HepG2 (cell line): Measurements from ENCODE around the gene ZNF48. TPM values are rescaled to one million over a fixed set of nuclear protein-coding genes. Genes with fewer than 3 reads are reported as not detected.

ENCODE experiments used
- ATF6 ChIP-seq: sonication (generic); formaldehyde crosslinking; conservative IDR thresholded peaks from 2 replicates; pipeline ENCODE4 v1.4.0; 2020; ENCODE audit warnings: missing genetic modification reagents
- CBX5 ChIP-seq: sonication (generic); formaldehyde crosslinking; IDR thresholded peaks from 2 replicates; pipeline ENCODE4 v1.4.0; 2020; ENCODE audit warnings: missing genetic modification reagents, borderline replicate concordance
- CREB3 ChIP-seq: sonication (generic); formaldehyde crosslinking; IDR thresholded peaks from 2 replicates; pipeline ENCODE4 v1.5.0; 2020; ENCODE audit warnings: missing genetic modification reagents
- GTF3A ChIP-seq: sonication (generic); formaldehyde crosslinking; conservative IDR thresholded peaks from 2 replicates; pipeline ENCODE4 v1.4.0; 2020; ENCODE audit warnings: mild to moderate bottlenecking, missing genetic modification reagents
- IKZF5 ChIP-seq: IDR thresholded peaks from 2 replicates; pipeline ENCODE4 v1.6.1; 2018; ENCODE audit warnings: missing genetic modification reagents, mild to moderate bottlenecking, missing compliant biosample characterization
- KLF9 ChIP-seq: IDR thresholded peaks from 2 replicates; pipeline ENCODE4 v1.6.1; 2016; ENCODE audit warnings: low read depth
- MXD1 ChIP-seq: sonication (generic); formaldehyde crosslinking; IDR thresholded peaks from 2 replicates; pipeline ENCODE4 v1.4.0; 2020; ENCODE audit warnings: mild to moderate bottlenecking, missing genetic modification reagents
- NCOA5 ChIP-seq: sonication (generic); formaldehyde crosslinking; IDR thresholded peaks from 2 replicates; pipeline ENCODE4 v1.4.0; 2020; ENCODE audit warnings: missing genetic modification reagents
- NR2F1 ChIP-seq, 2 experiments: fragments of 450-650 bp in 1 of 2; formaldehyde crosslinking in 1 of 2; IDR thresholded peaks; 2 replicates each; pipeline versions ENCODE4 v1.5.0 to v1.6.1; 2016 to 2020; ENCODE audit warnings: mild to moderate bottlenecking in 1 of 2, missing compliant biosample characterization in 1 of 2, missing genetic modification reagents in 1 of 2, moderate library complexity in 1 of 2
- PAF1 ChIP-seq: IDR thresholded peaks from 2 replicates; pipeline ENCODE4 v1.6.1; 2016; ENCODE audit warnings: missing genetic modification reagents, missing compliant biosample characterization
- PCBP2 ChIP-seq: fragments of 200-400 bp; formaldehyde crosslinking; optimal IDR thresholded peaks from 2 replicates; pipeline ENCODE3; 2018; ENCODE audit warnings: low read length, low read depth; ENCODE audit not compliant: poor library complexity, severe bottlenecking
- PLRG1 ChIP-seq: fragments of 450-650 bp; conservative IDR thresholded peaks from 2 replicates; pipeline ENCODE4 v1.6.1; 2016
- SIX1 ChIP-seq: sonication (generic); formaldehyde crosslinking; IDR thresholded peaks from 2 replicates; pipeline ENCODE4 v1.4.0; 2020; ENCODE audit warnings: missing genetic modification reagents, borderline replicate concordance
- SKIL ChIP-seq: sonication (generic); formaldehyde crosslinking; IDR thresholded peaks from 2 replicates; pipeline ENCODE4 v1.8.0; 2022; ENCODE audit warnings: missing genetic modification reagents, mild to moderate bottlenecking, moderate library complexity, borderline replicate concordance
- SUZ12 ChIP-seq: fragments of 150-350 bp; IDR thresholded peaks from 2 replicates; pipeline ENCODE4 v1.6.1; 2014; ENCODE audit warnings: low read depth, low read length
- TSC22D2 ChIP-seq: sonication (generic); formaldehyde crosslinking; IDR thresholded peaks from 2 replicates; pipeline ENCODE4 v1.5.1; 2020; ENCODE audit warnings: missing genetic modification reagents, mild to moderate bottlenecking, borderline replicate concordance
- ZFP36 ChIP-seq: fragments of 150-350 bp; IDR thresholded peaks from 2 replicates; pipeline ENCODE4 v1.6.1; 2018; ENCODE audit warnings: borderline replicate concordance, low read length, low read depth; ENCODE audit not compliant: partially characterized antibody
- ZNF160 ChIP-seq: sonication (generic); formaldehyde crosslinking; IDR thresholded peaks from 2 replicates; pipeline ENCODE4 v1.8.0; 2022; ENCODE audit warnings: mild to moderate bottlenecking, inconsistent platforms, missing genetic modification reagents
- ZNF282 ChIP-seq: fragments of 450-650 bp; IDR thresholded peaks from 2 replicates; pipeline ENCODE4 v1.6.1; 2018; ENCODE audit not compliant: partially characterized antibody
- ZNF326 ChIP-seq: sonication (generic); formaldehyde crosslinking; IDR thresholded peaks from 2 replicates; pipeline ENCODE4 v1.4.0; 2020; ENCODE audit warnings: missing genetic modification reagents, borderline replicate concordance
- ZNF441 ChIP-seq: sonication (generic); formaldehyde crosslinking; IDR thresholded peaks from 2 replicates; pipeline ENCODE4 v1.7.0; 2021; ENCODE audit warnings: missing genetic modification reagents, borderline replicate concordance
- ZNF652 ChIP-seq: IDR thresholded peaks from 2 replicates; pipeline ENCODE4 v1.6.1; 2016; ENCODE audit warnings: low read depth, borderline replicate concordance
- ZNF747 ChIP-seq: sonication (generic); formaldehyde crosslinking; IDR thresholded peaks from 2 replicates; pipeline ENCODE4 v1.8.1; 2023; ENCODE audit warnings: missing genetic modification reagents, mild to moderate bottlenecking, borderline replicate concordance
- polyA plus RNA-seq, 8 experiments: library from polyadenylated mRNA; depleted of rRNA in 3 of 8; stranded (reverse) in 7 of 8; unstranded in 1 of 8; fragments of >200 nt; fragmentation: Illumina TruSeq in 4 of 8; extraction: Trizol in 4 of 8; gene quantifications; 2 replicates each; pipeline versions ENCODE4 v1.2.1 to v1.2.3, GENCODE V29; 2011 to 2016; ENCODE audit warnings: low read depth in 4 of 8, missing spikeins in 1 of 8, mixed read lengths in 1 of 8; ENCODE audit not compliant: insufficient read depth in 1 of 8
- total RNA-seq, 5 experiments: library from RNA; depleted of rRNA; stranded (reverse); fragments of >200 nt; fragmentation: Illumina TruSeq; extraction: Trizol; gene quantifications; 2 replicates each; pipeline ENCODE4 v1.2.3, GENCODE V29; 2016; ENCODE audit warnings: low read depth in 1 of 5

The ZNF48 gene
- total and polyA plus RNA-seq, 2 of the 13 experiments (the other 11 are each of a cell fraction or from before 2014, with no cell fraction given), result 9.9 to 12.3 TPM

GRCh38 chr16:30429678-30430427, 34.6 kb downstream of the ZNF48 start, which contains the start of gene DCTPP1 (continued):
- TF ChIP-seq ZNF441, result peak; percentile 18; the same call in 1 of the 2 replicates
- no peak for TF ChIP-seq ZNF282
- no peak for TF ChIP-seq PLRG1
- TF ChIP-seq KLF9, result 0 out of 2 replicates have a peak, but pooled peaks have one; percentile 59
- peak; percentile 88; the same call in 1 of the 2 replicates for TF ChIP-seq ZNF747 (CRISPR knock-in tag)
- TF ChIP-seq SKIL (CRISPR knock-in tag), result no peak; the same call in 1 of the 2 replicates
- 0 out of 2 replicates have a peak, but pooled peaks have one; percentile 4 for TF ChIP-seq ZNF160 (CRISPR knock-in tag)
- no peak for TF ChIP-seq SUZ12
- TF ChIP-seq PCBP2, result no peak
- TF ChIP-seq CREB3 (CRISPR knock-in tag), result 0 out of 2 replicates have a peak, but pooled peaks have one; percentile 76
- no peak for TF ChIP-seq TSC22D2 (CRISPR knock-in tag)
- peak; percentile 93; the same call in 1 of the 2 replicates for TF ChIP-seq GTF3A
- no peak for TF ChIP-seq ZNF326 (CRISPR knock-in tag)
- peak; percentile 81; the same call in 1 of the 2 replicates for TF ChIP-seq CBX5 (CRISPR knock-in tag)
- TF ChIP-seq NCOA5 (CRISPR knock-in tag), result no peak
- peak; percentile 93 for TF ChIP-seq IKZF5 (CRISPR knock-in tag)
- no peak; the same call in 1 of the 2 replicates for TF ChIP-seq ZNF652 (CRISPR knock-in tag)
- peak; percentile 45 to 59; a peak in 2 of 4 replicates for TF ChIP-seq NR2F1 (CRISPR knock-in tag; IDR thresholded peaks at IDR 0.05)
- no peak for TF ChIP-seq ZFP36
- no peak for TF ChIP-seq SIX1
- TF ChIP-seq ATF6, result peak; percentile 81; the same call in 1 of the 2 replicates
- TF ChIP-seq MXD1 (CRISPR knock-in tag), result peak; percentile 97
- no peak for TF ChIP-seq PAF1 (CRISPR knock-in tag)
